SU-DHL-6 (cell line): ENCODE results near the gene SMURF2.

Source experiments
- CTCF ChIP-seq: fragments of 200-600 bp; sonication (generic); IDR thresholded peaks from one replicate; pipeline ENCODE4 v1.5.1; 2017; ENCODE audit warnings: antibody characterized with exemption, mild to moderate bottlenecking, low read length, moderate library complexity; ENCODE audit not compliant: insufficient read depth, poor library complexity, severe bottlenecking
- EZH2phosphoT487 ChIP-seq: fragments of 200-600 bp; sonication (generic), shearing (Covaris generic); conservative IDR thresholded peaks from 2 replicates; pipeline ENCODE4 v1.6.1; 2018; ENCODE audit warnings: mild to moderate bottlenecking, antibody characterized with exemption, low read length, moderate library complexity, mixed read lengths

- TF ChIP-seq CTCF, result no peak
- TF ChIP-seq EZH2phosphoT487, result no peak
Measured at GRCh38 chr17:64635647-64636305, 26.3 kb downstream of the SMURF2 start.
